ENCODE results near the gene RPRD1B.

The RPRD1B gene
- 38.0 to 57.8 (median 48.1) reads per million in 9 experiments for total RNA-seq

- Mint-ChIP-seq H3K27me3 (no peaks in the 10 kb centered on the region), H3K27ac (peak within 1 kb of the TSS; percentile 96 to 99), H3K9me3 (no peaks in the 10 kb centered on the region), H3K4me3 (peak within 1 kb of the TSS; percentile 93 to 97), H3K36me3 (ENCODE audit: insufficient read depth) (peaks cover 31% of the 10 kb centered on the region), H3K4me1 (ENCODE audit: low read depth in 2 of 2) (peaks cover 47 to 56% of the 10 kb centered on the region in 2 donors)
- peak; percentile 85 for ATAC-seq (replicated peaks)
- peak; percentile 86 to 91 (median 87) for DNase-seq
Observed at GRCh38 chr20:38033330-38034107, at the start of gene RPRD1B, which contains the start of gene TTI1. TSS of gene RPRD1B (plus strand) at chr20:38033746. CDS start at chr20:38033948, 202 bp downstream. TSS of gene TTI1 (minus strand) at chr20:38033456. CDS start at chr20:38013816, 19,640 bp downstream.

- H3K27me3 Mint-ChIP-seq: no peaks in the 10 kb centered on the region
- ATAC-seq (replicated peaks): no peak
- peaks cover 22% of the 10 kb centered on the region for H3K36me3 Mint-ChIP-seq (ENCODE audit: insufficient read depth)
- H3K9me3 Mint-ChIP-seq: no peaks in the 10 kb centered on the region
- no peak overlapping the region for H3K4me3 Mint-ChIP-seq
- peaks cover 0 to 2% of the 10 kb centered on the region in 2 donors for H3K4me1 Mint-ChIP-seq (ENCODE audit: low read depth in 2 of 2)
- H3K27ac Mint-ChIP-seq: peak overlapping the region in 1 of 2 donors; percentile 26
- DNase-seq: no peak
Observed at GRCh38 chr20:37984018-37984785, 49.3 kb upstream of the RPRD1B start.

GRCh38 chr20:37986044-37986858, 47.3 kb upstream of the RPRD1B start:
- Mint-ChIP-seq H3K36me3 (ENCODE audit: insufficient read depth) (peaks cover 28% of the 10 kb centered on the region), H3K4me1 (ENCODE audit: low read depth in 2 of 2) (peaks cover 14 to 20% of the 10 kb centered on the region in 2 donors), H3K27ac (no peak overlapping the region), H3K9me3 (no peaks in the 10 kb centered on the region), H3K4me3 (no peak overlapping the region), H3K27me3 (no peaks in the 10 kb centered on the region)
- DNase-seq (no peak), ATAC-seq (replicated peaks) (no peak)

- no peak overlapping the region for H3K27ac Mint-ChIP-seq
- ATAC-seq (replicated peaks) (no peak), DNase-seq (no peak)
- H3K4me1 Mint-ChIP-seq (ENCODE audit: low read depth in 2 of 2): peaks cover 19 to 22% of the 10 kb centered on the region in 2 donors
- H3K36me3 Mint-ChIP-seq (ENCODE audit: insufficient read depth): peaks cover 20% of the 10 kb centered on the region
- H3K27me3 Mint-ChIP-seq: no peaks in the 10 kb centered on the region
- no peaks in the 10 kb centered on the region for H3K9me3 Mint-ChIP-seq
- no peak overlapping the region for H3K4me3 Mint-ChIP-seq
Observed at GRCh38 chr20:37986873-37987601, 46.5 kb upstream of the RPRD1B start.

GRCh38 chr20:37987602-37988290, 45.8 kb upstream of the RPRD1B start:
- no peak overlapping the region for H3K4me3 Mint-ChIP-seq
- DNase-seq (no peak), ATAC-seq (replicated peaks) (no peak)
- H3K27ac Mint-ChIP-seq: peak overlapping the region in 1 of 2 donors; percentile 55
- H3K36me3 Mint-ChIP-seq (ENCODE audit: insufficient read depth): peaks cover 15% of the 10 kb centered on the region
- no peaks in the 10 kb centered on the region for H3K27me3 Mint-ChIP-seq
- peaks cover 19 to 24% of the 10 kb centered on the region in 2 donors for H3K4me1 Mint-ChIP-seq (ENCODE audit: low read depth in 2 of 2)
- H3K9me3 Mint-ChIP-seq: no peaks in the 10 kb centered on the region

GRCh38 chr20:37988306-37988954, 45.1 kb upstream of the RPRD1B start:
- ATAC-seq (replicated peaks) (no peak), DNase-seq (no peak)
- H3K27ac Mint-ChIP-seq: peak overlapping the region in 1 of 2 donors; percentile 55
- H3K9me3 Mint-ChIP-seq: no peaks in the 10 kb centered on the region
- H3K27me3 Mint-ChIP-seq: no peaks in the 10 kb centered on the region
- H3K4me3 Mint-ChIP-seq: no peak overlapping the region
- peaks cover 15% of the 10 kb centered on the region for H3K36me3 Mint-ChIP-seq (ENCODE audit: insufficient read depth)
- peaks cover 19 to 24% of the 10 kb centered on the region in 2 donors for H3K4me1 Mint-ChIP-seq (ENCODE audit: low read depth in 2 of 2)

GRCh38 chr20:37989601-37990295, 43.8 kb upstream of the RPRD1B start:
- peak overlapping the region; percentile 94 to 96 for H3K27ac Mint-ChIP-seq
- H3K4me3 Mint-ChIP-seq: peak overlapping the region; percentile 33 to 66
- peaks cover 15% of the 10 kb centered on the region for H3K36me3 Mint-ChIP-seq (ENCODE audit: insufficient read depth)
- no peaks in the 10 kb centered on the region for H3K9me3 Mint-ChIP-seq
- ATAC-seq (replicated peaks) (no peak), DNase-seq (no peak)
- H3K27me3 Mint-ChIP-seq: no peaks in the 10 kb centered on the region
- peaks cover 19 to 24% of the 10 kb centered on the region in 2 donors for H3K4me1 Mint-ChIP-seq (ENCODE audit: low read depth in 2 of 2)

GRCh38 chr20:37990571-37991151, 42.9 kb upstream of the RPRD1B start:
- H3K4me3 Mint-ChIP-seq: peak overlapping the region; percentile 33 to 66
- peaks cover 15% of the 10 kb centered on the region for H3K36me3 Mint-ChIP-seq (ENCODE audit: insufficient read depth)
- H3K27ac Mint-ChIP-seq: peak overlapping the region; percentile 94 to 96
- DNase-seq (peak; percentile 38 to 53 (median 46)), ATAC-seq (replicated peaks) (peak; percentile 94)
- H3K9me3 Mint-ChIP-seq: no peaks in the 10 kb centered on the region
- peaks cover 19 to 24% of the 10 kb centered on the region in 2 donors for H3K4me1 Mint-ChIP-seq (ENCODE audit: low read depth in 2 of 2)
- H3K27me3 Mint-ChIP-seq: no peaks in the 10 kb centered on the region

- DNase-seq: no peak
- Mint-ChIP-seq H3K27me3 (no peaks in the 10 kb centered on the region), H3K4me3 (peak overlapping the region in 1 of 2 donors; percentile 66), H3K36me3 (ENCODE audit: insufficient read depth) (peaks cover 22% of the 10 kb centered on the region), H3K4me1 (ENCODE audit: low read depth in 2 of 2) (peaks cover 19 to 24% of the 10 kb centered on the region in 2 donors), H3K9me3 (no peaks in the 10 kb centered on the region), H3K27ac (peak overlapping the region; percentile 94 to 96)
- no peak for ATAC-seq (replicated peaks)
Observed at GRCh38 chr20:37991157-37991866, 42.2 kb upstream of the RPRD1B start.

- Mint-ChIP-seq H3K36me3 (ENCODE audit: insufficient read depth) (peaks cover 23% of the 10 kb centered on the region), H3K27ac (peak overlapping the region; percentile 69 to 96), H3K27me3 (no peaks in the 10 kb centered on the region), H3K9me3 (no peaks in the 10 kb centered on the region), H3K4me3 (no peak overlapping the region), H3K4me1 (ENCODE audit: low read depth in 2 of 2) (peaks cover 19 to 24% of the 10 kb centered on the region in 2 donors)
- DNase-seq (no peak), ATAC-seq (replicated peaks) (no peak)
Observed at GRCh38 chr20:37991908-37992307, 41.6 kb upstream of the RPRD1B start.
